Right forelimb (tissue), 1 donor: ENCODE data around the gene NPW.

ENCODE experiments used
- DNase-seq: peaks from one replicate; pipeline ENCODE4 v3.0.0-alpha.2; 2018

Gene NPW

GRCh38 chr16:2037115-2037514 lies 17.5 kb downstream of the NPW start:
- DNase-seq, result no peak

GRCh38 chr16:2037647-2038381 lies 18.2 kb downstream of the NPW start:
- DNase-seq, result peak; percentile 58

- DNase-seq, result peak; percentile 72
Observed at GRCh38 chr16:2038382-2039231, 19.0 kb downstream of the NPW start.

GRCh38 chr16:2039274-2040031 lies 19.9 kb downstream of the NPW start:
- DNase-seq, result peak; percentile 86

- peak; percentile 55 for DNase-seq
Observed at GRCh38 chr16:2040041-2040786, 20.6 kb downstream of the NPW start.

- DNase-seq, result peak; percentile 67
Observed at GRCh38 chr16:2040787-2041522, 21.4 kb downstream of the NPW start.

GRCh38 chr16:2042171-2042985 lies 22.8 kb downstream of the NPW start:
- DNase-seq, result no peak

- DNase-seq, result no peak
Observed at GRCh38 chr16:2042986-2043666, 23.5 kb downstream of the NPW start.

- DNase-seq, result no peak
Observed at GRCh38 chr16:2043667-2044451, 24.3 kb downstream of the NPW start.

GRCh38 chr16:2044541-2044940 lies 25.0 kb downstream of the NPW start:
- DNase-seq, result no peak

- no peak for DNase-seq
Observed at GRCh38 chr16:2045965-2046892, 26.6 kb downstream of the NPW start.

GRCh38 chr16:2046893-2047329 lies 27.3 kb downstream of the NPW start:
- DNase-seq, result no peak

GRCh38 chr16:2047330-2048115 lies 27.9 kb downstream of the NPW start, which contains the start of the genes NTHL1 and TSC2:
Gene NTHL1, minus strand, starts transcription at chr16:2047834. Its CDS starts 11 bp downstream, at chr16:2047823.
Gene TSC2, plus strand, starts transcription at chr16:2047985. Its CDS starts 631 bp downstream, at chr16:2048616.
- peak; percentile 97 for DNase-seq

- DNase-seq, result no peak
Observed at GRCh38 chr16:2048116-2048543, 28.5 kb downstream of the NPW start.

GRCh38 chr16:2053211-2053610 lies 33.6 kb downstream of the NPW start:
- no peak for DNase-seq

- DNase-seq, result no peak
Observed at GRCh38 chr16:2053897-2054296, 34.3 kb downstream of the NPW start.
